ENCODE measurements around the gene SMIM23.

DNA sequence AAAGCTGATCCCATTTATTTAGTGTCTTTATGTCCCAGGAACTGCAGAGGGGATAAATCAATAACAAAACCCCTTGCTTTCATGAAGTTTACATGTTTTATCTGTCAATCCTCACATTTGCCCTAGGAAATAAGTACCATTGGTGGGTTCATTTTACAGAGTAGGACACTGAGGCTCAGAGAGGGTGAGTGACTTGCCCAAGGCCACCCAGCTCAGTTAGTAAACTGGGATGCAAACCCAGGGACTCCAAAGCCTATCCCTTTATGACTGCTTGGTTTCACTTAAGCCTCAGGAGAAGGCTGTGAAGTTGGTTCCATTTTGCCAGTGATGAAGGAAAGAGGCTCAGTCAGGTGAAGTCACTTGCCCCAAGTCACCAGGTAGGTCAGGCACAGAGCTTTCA, 51.9 kb downstream of the SMIM23 start:
- TF ChIP-seq, protein P1, sequence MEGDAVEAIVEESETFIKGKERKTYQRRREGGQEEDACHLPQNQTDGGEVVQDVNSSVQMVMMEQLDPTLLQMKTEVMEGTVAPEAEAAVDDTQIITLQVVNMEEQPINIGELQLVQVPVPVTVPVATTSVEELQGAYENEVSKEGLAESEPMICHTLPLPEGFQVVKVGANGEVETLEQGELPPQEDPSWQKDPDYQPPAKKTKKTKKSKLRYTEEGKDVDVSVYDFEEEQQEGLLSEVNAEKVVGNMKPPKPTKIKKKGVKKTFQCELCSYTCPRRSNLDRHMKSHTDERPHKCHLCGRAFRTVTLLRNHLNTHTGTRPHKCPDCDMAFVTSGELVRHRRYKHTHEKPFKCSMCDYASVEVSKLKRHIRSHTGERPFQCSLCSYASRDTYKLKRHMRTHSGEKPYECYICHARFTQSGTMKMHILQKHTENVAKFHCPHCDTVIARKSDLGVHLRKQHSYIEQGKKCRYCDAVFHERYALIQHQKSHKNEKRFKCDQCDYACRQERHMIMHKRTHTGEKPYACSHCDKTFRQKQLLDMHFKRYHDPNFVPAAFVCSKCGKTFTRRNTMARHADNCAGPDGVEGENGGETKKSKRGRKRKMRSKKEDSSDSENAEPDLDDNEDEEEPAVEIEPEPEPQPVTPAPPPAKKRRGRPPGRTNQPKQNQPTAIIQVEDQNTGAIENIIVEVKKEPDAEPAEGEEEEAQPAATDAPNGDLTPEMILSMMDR (IDR thresholded peaks at IDR 0.05; ENCODE audit: low read length): no peak
- no peak for TF ChIP-seq EZH2phosphoT487 (IDR thresholded peaks at IDR 0.05; ENCODE audit: low read length)
